Peyer's patch (tissue), 4 donors: Measurements from ENCODE around the gene LITAFD. TPM values are rescaled to one million over a fixed set of nuclear protein-coding genes. Genes with fewer than 3 reads are reported as not detected.
A peak's percentile ranks its signal among the peaks of the same experiment; 100 is the strongest.
"Not testable (repeated sequence)": the region's sequence is repeated elsewhere in the genome, so short reads cannot be mapped to it uniquely, and the experiment has no call there.

Source experiments
- DNase-seq, 3 donors: peaks; one replicate each; pipeline ENCODE4 v3.0.0-alpha.2; 2017 to 2019
- H3K27ac ChIP-seq, 4 donors: fragments of 200-600 bp; sonication (generic); one replicate each; pipeline ENCODE4 v1.5.1; 2016 to 2019
- H3K27me3 ChIP-seq, 2 donors: fragments of 200-600 bp; sonication (generic); one replicate each; pipeline ENCODE4 v1.5.1; 2019
- H3K36me3 ChIP-seq, 3 donors: fragments of 200-600 bp; sonication (generic); one replicate each; pipeline ENCODE4 v1.5.1; 2016 to 2019
- H3K4me1 ChIP-seq, 4 donors: fragments of 200-600 bp; sonication (generic); one replicate each; pipeline ENCODE4 v1.5.1; 2016 to 2019
- H3K4me3 ChIP-seq, 4 donors: fragments of 200-600 bp; sonication (generic); 1 replicate in 3 of 4; 2 replicates in 1 of 4; pipeline ENCODE4 v1.5.1; 2016 to 2019; ENCODE audit warnings: mild to moderate bottlenecking in 1 of 4
- H3K9me3 ChIP-seq, 4 donors: fragments of 200-600 bp; sonication (generic); one replicate each; pipeline ENCODE4 v1.5.1; 2016 to 2019; ENCODE audit warnings: mild to moderate bottlenecking in 1 of 4
- POLR2A ChIP-seq, 2 donors: fragments of 450-650 bp; IDR thresholded peaks; one replicate each; pipeline ENCODE4 v1.5.1; 2017; ENCODE audit warnings: antibody characterized with exemption in 2 of 2, mild to moderate bottlenecking in 2 of 2, moderate library complexity in 2 of 2
- total RNA-seq, 4 donors: library from RNA; depleted of rRNA; stranded (reverse); fragments of >200 nt; gene quantifications; one replicate each; pipeline ENCODE4 v1.1.0, GENCODE V29; 2016
- TF ChIP-seq, protein P1 (sequence below), 6 experiments: fragments of 450-650 bp in 4 of 6; fragments of 200-600 bp in 2 of 6; sonication (generic) in 1 of 6; IDR thresholded peaks; one replicate each; pipeline ENCODE4 v1.5.1; 2017 to 2019; ENCODE audit warnings: antibody characterized with exemption in 6 of 6, mild to moderate bottlenecking in 3 of 6, moderate library complexity in 1 of 6

Gene LITAFD
- total RNA-seq, 4 donors from 2014 or later = not detected

DNA sequence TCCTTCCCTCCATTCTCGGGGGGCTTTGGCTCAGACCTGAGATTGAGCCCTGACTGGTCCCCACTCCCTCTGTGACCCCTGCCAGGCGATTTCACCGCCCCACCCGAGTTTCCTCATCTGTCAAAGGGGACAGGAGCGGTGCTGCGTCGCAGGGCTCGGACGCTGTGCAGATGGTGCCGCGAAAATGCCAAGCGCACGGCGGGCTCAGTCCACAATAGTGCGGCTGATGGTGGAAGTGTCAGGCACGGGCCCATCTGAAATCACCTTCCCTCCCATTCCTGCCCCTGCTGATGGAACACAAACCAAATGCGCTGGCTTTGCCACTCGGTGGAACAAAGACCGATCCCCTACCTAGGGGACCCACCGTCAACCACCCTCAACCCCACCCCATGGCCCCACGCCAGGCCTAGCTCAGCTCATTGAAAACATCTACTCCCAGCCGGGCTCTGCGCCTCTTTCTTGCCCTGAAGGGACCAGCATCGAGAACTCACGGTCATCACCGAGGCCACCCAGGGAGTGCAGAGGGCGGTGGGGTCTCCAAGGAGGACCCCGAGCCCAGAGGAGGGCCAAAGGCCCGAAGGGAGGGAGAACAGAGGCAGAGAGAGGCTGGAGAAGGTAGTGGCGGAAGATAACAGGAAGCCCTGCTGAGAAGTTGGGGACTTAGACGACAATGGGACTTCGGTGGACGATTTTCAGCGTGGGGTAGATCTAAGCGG is 14.8 kb upstream of the LITAFD start:
- no peak for TF ChIP-seq POLR2A (IDR thresholded peaks at IDR 0.05)
- TF ChIP-seq, protein P1, sequence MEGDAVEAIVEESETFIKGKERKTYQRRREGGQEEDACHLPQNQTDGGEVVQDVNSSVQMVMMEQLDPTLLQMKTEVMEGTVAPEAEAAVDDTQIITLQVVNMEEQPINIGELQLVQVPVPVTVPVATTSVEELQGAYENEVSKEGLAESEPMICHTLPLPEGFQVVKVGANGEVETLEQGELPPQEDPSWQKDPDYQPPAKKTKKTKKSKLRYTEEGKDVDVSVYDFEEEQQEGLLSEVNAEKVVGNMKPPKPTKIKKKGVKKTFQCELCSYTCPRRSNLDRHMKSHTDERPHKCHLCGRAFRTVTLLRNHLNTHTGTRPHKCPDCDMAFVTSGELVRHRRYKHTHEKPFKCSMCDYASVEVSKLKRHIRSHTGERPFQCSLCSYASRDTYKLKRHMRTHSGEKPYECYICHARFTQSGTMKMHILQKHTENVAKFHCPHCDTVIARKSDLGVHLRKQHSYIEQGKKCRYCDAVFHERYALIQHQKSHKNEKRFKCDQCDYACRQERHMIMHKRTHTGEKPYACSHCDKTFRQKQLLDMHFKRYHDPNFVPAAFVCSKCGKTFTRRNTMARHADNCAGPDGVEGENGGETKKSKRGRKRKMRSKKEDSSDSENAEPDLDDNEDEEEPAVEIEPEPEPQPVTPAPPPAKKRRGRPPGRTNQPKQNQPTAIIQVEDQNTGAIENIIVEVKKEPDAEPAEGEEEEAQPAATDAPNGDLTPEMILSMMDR (IDR thresholded peaks at IDR 0.05) = no peak
- H3K4me3 ChIP-seq = peak overlapping the region; percentile 65 to 73 (median 70)
- no peaks in the 10 kb centered on the region for H3K9me3 ChIP-seq
- peak overlapping the region; percentile 81 to 95 (median 88) for H3K27ac ChIP-seq
- H3K4me1 ChIP-seq = peaks cover 1 to 58% (median 9%) of the 10 kb centered on the region in 4 donors
- no peaks in the 10 kb centered on the region for H3K36me3 ChIP-seq
- DNase-seq = peak; percentile 33 to 77 (median 70)
- H3K27me3 ChIP-seq = no peaks in the 10 kb centered on the region

DNA sequence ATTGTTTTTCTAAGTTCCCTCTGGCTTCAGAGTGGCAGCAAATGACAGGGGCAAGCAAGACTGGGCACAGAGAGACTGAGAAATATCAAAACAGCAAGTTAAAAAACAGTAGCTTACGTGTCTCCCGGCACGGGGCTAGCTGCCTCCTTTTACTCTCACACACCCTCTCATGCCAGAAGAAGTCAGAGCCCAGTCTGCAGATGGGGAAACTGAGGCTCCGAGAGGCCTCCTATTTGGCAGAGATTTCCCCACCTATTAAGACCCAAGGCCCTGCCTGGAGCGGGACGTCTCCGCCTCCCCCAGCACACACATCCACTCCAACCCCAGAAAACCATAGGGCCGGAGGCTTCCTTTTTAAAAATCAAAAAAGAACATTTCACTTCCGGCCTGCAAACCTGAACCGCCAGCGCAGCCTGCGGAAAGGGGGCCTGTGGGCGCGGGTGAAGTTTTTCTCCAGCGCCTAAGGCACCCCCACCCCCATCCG is 14.2 kb upstream of the LITAFD start:
- Histone ChIP-seq H3K4me1 (peaks cover 0 to 52% (median 9%) of the 10 kb centered on the region in 4 donors), H3K4me3 (peak overlapping the region; percentile 65 to 73 (median 70)), H3K9me3 (no peaks in the 10 kb centered on the region), H3K36me3 (no peaks in the 10 kb centered on the region), H3K27me3 (no peaks in the 10 kb centered on the region), H3K27ac (peak overlapping the region; percentile 81 to 95 (median 88))
- peak in 1 of 3 donors; percentile 73 for DNase-seq
- no peak for TF ChIP-seq POLR2A (IDR thresholded peaks at IDR 0.05)
- TF ChIP-seq, protein P1 (IDR thresholded peaks at IDR 0.05) = no peak

DNA sequence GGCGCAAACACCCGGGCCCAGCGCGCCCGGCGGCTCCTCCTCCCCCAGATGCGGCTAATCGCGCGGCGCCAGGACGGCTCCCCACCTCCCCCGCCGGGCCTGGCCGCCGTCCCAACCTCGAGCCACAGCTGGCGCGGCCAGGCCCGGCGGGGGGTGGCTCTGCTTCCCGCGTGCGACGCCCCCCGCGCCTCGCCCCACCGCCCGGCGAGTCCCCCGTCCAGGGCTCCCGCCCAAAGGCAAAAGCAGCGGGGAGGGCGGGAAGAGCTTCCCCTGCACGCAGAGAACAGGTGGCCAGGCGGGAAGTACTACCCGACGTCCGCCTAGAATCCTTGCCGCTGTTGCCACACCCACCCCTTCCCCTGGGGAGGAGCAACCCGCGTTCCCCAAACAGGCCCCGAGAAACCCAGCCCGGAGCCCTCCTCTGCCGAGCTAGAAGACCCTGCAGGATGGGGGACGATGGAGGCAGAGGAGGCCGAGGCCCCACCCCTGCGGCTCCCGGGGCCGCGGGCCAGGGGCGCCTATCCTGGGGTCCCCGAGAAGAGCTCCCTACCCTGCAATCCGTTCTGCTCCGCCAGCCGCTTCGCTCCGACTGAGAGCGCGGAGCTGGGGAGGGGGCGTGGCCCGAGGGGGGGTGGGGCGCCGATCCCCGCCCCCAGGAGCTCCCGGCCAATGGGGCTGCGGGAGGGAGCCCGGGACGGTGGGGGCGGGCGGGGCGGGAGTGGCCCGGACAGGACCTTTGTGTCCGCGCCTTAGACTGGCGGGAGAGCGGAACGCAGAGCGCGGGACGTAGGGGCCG is 13.5 kb upstream of the LITAFD start, which contains the start of gene CARHSP1:
Gene CARHSP1, minus strand, starts transcription at position 591 of the 796 bp plus-strand sequence. CDS start 9,678 bp downstream, outside the sequence.
- DNase-seq = peak; percentile 81 to 96 (median 93)
- Histone ChIP-seq H3K9me3 (no peaks in the 10 kb centered on the region), H3K36me3 (no peaks in the 10 kb centered on the region), H3K27me3 (no peaks in the 10 kb centered on the region), H3K4me3 (peak within 1 kb of the TSS; percentile 65 to 73 (median 70)), H3K27ac (peak within 1 kb of the TSS; percentile 81 to 95 (median 88)), H3K4me1 (peaks cover 0 to 46% (median 9%) of the 10 kb centered on the region in 4 donors)
- TF ChIP-seq POLR2A (IDR thresholded peaks at IDR 0.05) = peak; percentile 33 to 86
- TF ChIP-seq, protein P1 (IDR thresholded peaks at IDR 0.05) = no peak

DNA sequence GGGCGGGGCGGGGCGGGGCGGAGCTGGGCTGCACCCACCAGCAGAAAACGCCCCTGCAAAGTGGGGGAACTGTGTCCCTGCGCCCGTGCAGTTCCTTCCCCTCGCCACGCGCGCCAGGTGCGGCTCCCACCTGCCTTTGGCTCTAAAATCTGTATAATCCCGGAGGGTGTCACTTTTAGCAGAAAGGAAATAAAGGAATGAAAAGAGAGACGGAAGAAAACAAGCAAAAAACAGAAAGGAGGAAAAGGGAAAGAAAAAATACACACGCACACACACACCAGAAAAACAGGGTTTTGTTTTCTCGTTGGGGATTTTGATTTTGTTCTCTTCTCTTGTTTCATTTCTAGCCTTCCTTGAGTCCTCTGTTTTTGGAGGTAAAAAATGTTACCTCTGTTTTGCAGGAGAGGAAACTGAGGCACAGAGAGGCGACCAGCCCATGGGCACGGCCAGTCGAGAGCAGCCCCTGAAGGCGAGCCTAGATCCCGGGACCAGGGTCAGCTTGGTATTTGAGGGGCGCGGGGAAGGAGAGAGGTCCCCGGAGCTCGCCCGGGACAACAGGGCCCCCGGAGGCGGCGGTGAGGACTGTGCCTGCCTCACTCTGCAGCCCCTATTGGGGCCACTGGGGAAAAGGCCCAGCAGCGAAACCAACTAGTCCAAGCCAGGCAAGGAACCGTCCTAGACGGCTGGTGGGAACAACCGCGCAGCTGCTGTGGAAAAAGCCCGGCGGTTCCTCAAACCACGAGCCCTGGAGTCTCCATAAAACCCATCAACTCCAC is 12.8 kb upstream of the LITAFD start:
- Histone ChIP-seq H3K27ac (peak overlapping the region; percentile 30 to 95 (median 88)), H3K27me3 (no peaks in the 10 kb centered on the region), H3K9me3 (no peaks in the 10 kb centered on the region), H3K4me1 (peaks cover 0 to 38% (median 9%) of the 10 kb centered on the region in 4 donors), H3K4me3 (peak overlapping the region; percentile 65 to 73 (median 70)), H3K36me3 (no peaks in the 10 kb centered on the region)
- DNase-seq = no peak
- peak in 1 of 2 donors; percentile 11 for TF ChIP-seq POLR2A (IDR thresholded peaks at IDR 0.05)
- TF ChIP-seq, protein P1 (IDR thresholded peaks at IDR 0.05) = peak in 3 of 6 experiments; percentile 16 to 45 (median 22)

DNA sequence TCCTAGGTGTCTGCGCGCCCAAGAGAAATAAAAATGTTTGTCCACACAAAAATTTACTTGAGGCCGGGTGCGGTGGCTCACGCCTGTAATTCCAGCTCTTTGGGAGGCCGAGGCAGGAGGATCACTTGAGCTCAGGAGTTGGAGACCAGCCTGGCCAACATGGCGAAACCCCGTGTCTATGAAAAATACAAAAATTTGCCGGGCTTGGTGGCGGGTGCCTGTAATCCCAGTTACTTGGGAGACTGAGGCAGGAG is 12.2 kb upstream of the LITAFD start:
- not testable (repeated sequence) for DNase-seq, H3K4me3 ChIP-seq, H3K36me3 ChIP-seq, H3K27me3 ChIP-seq, H3K9me3 ChIP-seq
- peaks cover 0 to 33% (median 9%) of the 10 kb centered on the region in 4 donors for H3K4me1 ChIP-seq
- peak overlapping the region in 1 of 4 donors; percentile 95 for H3K27ac ChIP-seq
